Measurements from ENCODE around the gene ZFHX3. TPM values are rescaled to one million over a fixed set of nuclear protein-coding genes. Genes with fewer than 3 reads are reported as not detected.

Gene ZFHX3
- polyA plus RNA-seq, 1 donor from 2014 or later, result 26.4 TPM

DNA sequence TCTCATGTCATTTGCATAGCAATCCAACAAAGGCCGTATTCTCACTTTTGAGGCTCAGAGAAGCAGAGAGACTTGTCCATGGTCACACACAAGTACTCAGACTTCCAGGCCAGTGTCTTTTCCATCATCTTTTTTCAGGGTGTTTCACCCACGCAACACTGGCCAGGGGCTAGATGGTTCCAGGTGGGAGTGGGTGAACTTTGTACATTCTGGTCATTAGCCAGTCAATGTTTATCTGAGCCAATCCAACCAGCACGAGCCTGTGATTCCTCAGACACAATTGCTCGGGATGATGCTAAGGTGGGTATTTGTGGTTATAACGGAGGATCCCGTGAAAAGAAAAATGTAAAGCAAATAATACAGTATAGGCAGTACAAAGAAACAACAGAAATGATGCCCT, 56.3 kb downstream of the ZFHX3 start:
- Histone ChIP-seq H3K79me2 (replicated peaks; ENCODE audit: insufficient read depth, low read length) (peaks cover 100% of the 10 kb centered on the region), H4K20me1 (ENCODE audit: insufficient read depth) (peaks cover 98% of the 10 kb centered on the region), H3K9me3 (ENCODE audit: low read length) (no peaks in the 10 kb centered on the region), H3K4me3 (ENCODE audit: low read length) (no peak overlapping the region), H3K27me3 (ENCODE audit: insufficient read depth, low read depth, low read length) (no peaks in the 10 kb centered on the region), H3K27ac (ENCODE audit: low read length) (no peak overlapping the region), H3K9me2 (ENCODE audit: insufficient read depth, low read length) (no peaks in the 10 kb centered on the region), H3K9ac (ENCODE audit: low read length) (no peak overlapping the region), H3F3A (ENCODE audit: insufficient read depth, low read length, poor library complexity, severe bottlenecking) (peaks cover 3% of the 10 kb centered on the region), H3K4me2 (ENCODE audit: low read length) (no peak overlapping the region), H2AFZ (ENCODE audit: low read depth, low read length) (no peak overlapping the region), H3K36me3 (ENCODE audit: insufficient read depth, low read length) (no peaks in the 10 kb centered on the region)
- no peak for TF ChIP-seq MXI1 (conservative IDR thresholded peaks at IDR 0.05; ENCODE audit: poor library complexity, severe bottlenecking)
- no peak for TF ChIP-seq TAF1 (IDR thresholded peaks at IDR 0.05; ENCODE audit: low read depth)
- no peak for TF ChIP-seq POLR2AphosphoS5 (IDR thresholded peaks at IDR 0.05)
- TF ChIP-seq, protein P1, sequence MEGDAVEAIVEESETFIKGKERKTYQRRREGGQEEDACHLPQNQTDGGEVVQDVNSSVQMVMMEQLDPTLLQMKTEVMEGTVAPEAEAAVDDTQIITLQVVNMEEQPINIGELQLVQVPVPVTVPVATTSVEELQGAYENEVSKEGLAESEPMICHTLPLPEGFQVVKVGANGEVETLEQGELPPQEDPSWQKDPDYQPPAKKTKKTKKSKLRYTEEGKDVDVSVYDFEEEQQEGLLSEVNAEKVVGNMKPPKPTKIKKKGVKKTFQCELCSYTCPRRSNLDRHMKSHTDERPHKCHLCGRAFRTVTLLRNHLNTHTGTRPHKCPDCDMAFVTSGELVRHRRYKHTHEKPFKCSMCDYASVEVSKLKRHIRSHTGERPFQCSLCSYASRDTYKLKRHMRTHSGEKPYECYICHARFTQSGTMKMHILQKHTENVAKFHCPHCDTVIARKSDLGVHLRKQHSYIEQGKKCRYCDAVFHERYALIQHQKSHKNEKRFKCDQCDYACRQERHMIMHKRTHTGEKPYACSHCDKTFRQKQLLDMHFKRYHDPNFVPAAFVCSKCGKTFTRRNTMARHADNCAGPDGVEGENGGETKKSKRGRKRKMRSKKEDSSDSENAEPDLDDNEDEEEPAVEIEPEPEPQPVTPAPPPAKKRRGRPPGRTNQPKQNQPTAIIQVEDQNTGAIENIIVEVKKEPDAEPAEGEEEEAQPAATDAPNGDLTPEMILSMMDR (IDR thresholded peaks at IDR 0.05; ENCODE audit: poor library complexity, severe bottlenecking), result no peak
- TF ChIP-seq SMC3 (conservative IDR thresholded peaks at IDR 0.05; ENCODE audit: poor library complexity), result no peak
- no peak for TF ChIP-seq RAD21 (conservative IDR thresholded peaks at IDR 0.05)
- TF ChIP-seq, protein P2, sequence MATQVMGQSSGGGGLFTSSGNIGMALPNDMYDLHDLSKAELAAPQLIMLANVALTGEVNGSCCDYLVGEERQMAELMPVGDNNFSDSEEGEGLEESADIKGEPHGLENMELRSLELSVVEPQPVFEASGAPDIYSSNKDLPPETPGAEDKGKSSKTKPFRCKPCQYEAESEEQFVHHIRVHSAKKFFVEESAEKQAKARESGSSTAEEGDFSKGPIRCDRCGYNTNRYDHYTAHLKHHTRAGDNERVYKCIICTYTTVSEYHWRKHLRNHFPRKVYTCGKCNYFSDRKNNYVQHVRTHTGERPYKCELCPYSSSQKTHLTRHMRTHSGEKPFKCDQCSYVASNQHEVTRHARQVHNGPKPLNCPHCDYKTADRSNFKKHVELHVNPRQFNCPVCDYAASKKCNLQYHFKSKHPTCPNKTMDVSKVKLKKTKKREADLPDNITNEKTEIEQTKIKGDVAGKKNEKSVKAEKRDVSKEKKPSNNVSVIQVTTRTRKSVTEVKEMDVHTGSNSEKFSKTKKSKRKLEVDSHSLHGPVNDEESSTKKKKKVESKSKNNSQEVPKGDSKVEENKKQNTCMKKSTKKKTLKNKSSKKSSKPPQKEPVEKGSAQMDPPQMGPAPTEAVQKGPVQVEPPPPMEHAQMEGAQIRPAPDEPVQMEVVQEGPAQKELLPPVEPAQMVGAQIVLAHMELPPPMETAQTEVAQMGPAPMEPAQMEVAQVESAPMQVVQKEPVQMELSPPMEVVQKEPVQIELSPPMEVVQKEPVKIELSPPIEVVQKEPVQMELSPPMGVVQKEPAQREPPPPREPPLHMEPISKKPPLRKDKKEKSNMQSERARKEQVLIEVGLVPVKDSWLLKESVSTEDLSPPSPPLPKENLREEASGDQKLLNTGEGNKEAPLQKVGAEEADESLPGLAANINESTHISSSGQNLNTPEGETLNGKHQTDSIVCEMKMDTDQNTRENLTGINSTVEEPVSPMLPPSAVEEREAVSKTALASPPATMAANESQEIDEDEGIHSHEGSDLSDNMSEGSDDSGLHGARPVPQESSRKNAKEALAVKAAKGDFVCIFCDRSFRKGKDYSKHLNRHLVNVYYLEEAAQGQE (IDR thresholded peaks at IDR 0.05; ENCODE audit: borderline replicate concordance), result no peak
- TF ChIP-seq EP300 (conservative IDR thresholded peaks at IDR 0.05; ENCODE audit: poor library complexity, severe bottlenecking), result no peak
- no peak for TF ChIP-seq EZH2 (IDR thresholded peaks at IDR 0.05; ENCODE audit: borderline replicate concordance, insufficient read depth, low read length, poor library complexity, severe bottlenecking)

DNA sequence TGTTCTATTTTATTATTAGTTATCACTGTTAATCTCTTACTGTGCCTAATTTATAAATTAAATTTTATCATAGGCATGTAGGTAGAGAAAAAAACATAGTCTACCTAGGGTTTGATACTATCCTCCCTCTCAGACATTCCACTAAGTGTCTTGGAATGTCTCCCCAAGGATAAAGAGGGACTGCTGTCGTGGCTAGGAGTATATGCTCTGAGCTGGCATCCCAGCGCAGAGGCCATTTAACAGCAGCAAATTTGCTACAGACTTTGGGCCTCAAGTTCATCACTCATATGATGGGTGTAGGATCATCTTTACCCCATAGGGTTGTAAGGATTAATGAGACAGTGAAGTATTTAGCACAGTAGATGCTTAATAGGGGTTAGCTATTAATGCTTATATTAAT, 56.7 kb downstream of the ZFHX3 start:
- Histone ChIP-seq H3K27me3 (ENCODE audit: insufficient read depth, low read depth, low read length) (no peaks in the 10 kb centered on the region), H2AFZ (ENCODE audit: low read depth, low read length) (no peak overlapping the region), H3F3A (ENCODE audit: insufficient read depth, low read length, poor library complexity, severe bottlenecking) (peaks cover 3% of the 10 kb centered on the region), H3K79me2 (replicated peaks; ENCODE audit: insufficient read depth, low read length) (peaks cover 100% of the 10 kb centered on the region), H3K9me3 (ENCODE audit: low read length) (no peaks in the 10 kb centered on the region), H3K4me2 (ENCODE audit: low read length) (no peak overlapping the region), H4K20me1 (ENCODE audit: insufficient read depth) (peaks cover 98% of the 10 kb centered on the region), H3K36me3 (ENCODE audit: insufficient read depth, low read length) (no peaks in the 10 kb centered on the region), H3K27ac (ENCODE audit: low read length) (no peak overlapping the region), H3K9ac (ENCODE audit: low read length) (no peak overlapping the region), H3K9me2 (ENCODE audit: insufficient read depth, low read length) (no peaks in the 10 kb centered on the region), H3K4me3 (ENCODE audit: low read length) (no peak overlapping the region)
- TF ChIP-seq, protein P2 (IDR thresholded peaks at IDR 0.05; ENCODE audit: borderline replicate concordance), result no peak
- TF ChIP-seq, protein P1 (IDR thresholded peaks at IDR 0.05; ENCODE audit: poor library complexity, severe bottlenecking), result no peak
- no peak for TF ChIP-seq TAF1 (IDR thresholded peaks at IDR 0.05; ENCODE audit: low read depth)
- TF ChIP-seq EZH2 (IDR thresholded peaks at IDR 0.05; ENCODE audit: borderline replicate concordance, insufficient read depth, low read length, poor library complexity, severe bottlenecking), result no peak
- no peak for TF ChIP-seq POLR2AphosphoS5 (IDR thresholded peaks at IDR 0.05)
- no peak for TF ChIP-seq SMC3 (conservative IDR thresholded peaks at IDR 0.05; ENCODE audit: poor library complexity)
- no peak for TF ChIP-seq MXI1 (conservative IDR thresholded peaks at IDR 0.05; ENCODE audit: poor library complexity, severe bottlenecking)
- TF ChIP-seq RAD21 (conservative IDR thresholded peaks at IDR 0.05), result no peak
- no peak for TF ChIP-seq EP300 (conservative IDR thresholded peaks at IDR 0.05; ENCODE audit: poor library complexity, severe bottlenecking)

Measured in neural cell (in vitro differentiated cells).